HL-60 (cell line): ENCODE measurements around the gene WIZ.

Experiments
- DNase-seq, 2 experiments: peaks; one replicate each; pipeline ENCODE4 v3.0.0-alpha.2; 2010 to 2020; ENCODE audit warnings: low read depth in 1 of 2, low spot score in 1 of 2
- H3K27ac ChIP-seq: fragments of 250-450 bp; sonication (Bioruptor Pico); replicated peaks from 2 replicates; pipeline ENCODE4 v1.5.1; 2020; ENCODE audit warnings: mild to moderate bottlenecking, moderate library complexity
- H3K27me3 ChIP-seq: fragments of 250-450 bp; sonication (Bioruptor Pico); 2 replicates; pipeline ENCODE4 v1.5.1; 2021; ENCODE audit warnings: mild to moderate bottlenecking, moderate library complexity; ENCODE audit not compliant: insufficient read depth, poor library complexity, severe bottlenecking
- H3K4me3 ChIP-seq: replicated peaks from 2 replicates; pipeline ENCODE4 v1.5.1; 2011; ENCODE audit warnings: mild to moderate bottlenecking, control low read depth, low read length; ENCODE audit not compliant: insufficient read depth
- GABPA ChIP-seq: IDR thresholded peaks from 2 replicates; pipeline ENCODE4 v1.6.1; 2012; ENCODE audit warnings: low read depth
- POLR2AphosphoS5 ChIP-seq: IDR thresholded peaks from 2 replicates; pipeline ENCODE4 v1.6.1; 2012; ENCODE audit warnings: low read depth
- SPI1 ChIP-seq: IDR thresholded peaks from 2 replicates; pipeline ENCODE4 v1.6.1; 2012; ENCODE audit warnings: low read depth, mild to moderate bottlenecking, borderline replicate concordance
- TF ChIP-seq, protein P1 (sequence below): IDR thresholded peaks from 2 replicates; pipeline ENCODE4 v1.6.1; 2012; ENCODE audit warnings: low read depth; ENCODE audit not compliant: insufficient replicate concordance
- TF ChIP-seq, protein P2 (sequence below): IDR thresholded peaks from one replicate; pipeline ENCODE4 v1.5.1; 2011; ENCODE audit warnings: low read length, control low read depth, inconsistent platforms; ENCODE audit not compliant: insufficient read depth

WIZ gene

DNA sequence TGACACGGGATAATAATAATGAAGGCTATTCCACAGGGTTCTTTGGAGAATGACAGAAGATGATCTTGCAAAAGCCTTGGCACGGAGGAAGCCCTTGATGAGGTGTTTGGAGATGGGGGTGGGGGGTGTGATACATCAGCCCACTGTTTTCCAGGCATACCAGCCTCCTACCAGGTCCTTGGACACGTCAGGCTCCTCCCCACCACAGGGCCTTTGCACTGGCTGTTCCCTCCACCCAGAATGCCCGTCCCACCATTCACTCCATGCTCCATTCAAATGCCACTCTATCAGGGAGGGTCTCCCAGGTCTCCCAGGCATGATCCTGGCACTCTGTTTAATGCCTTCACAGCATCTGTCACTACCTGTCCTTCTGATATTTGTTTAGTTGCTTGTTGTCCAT lies 2.7 kb downstream of the WIZ start:
- no peaks in the 10 kb centered on the region for H3K27me3 ChIP-seq
- no peak for DNase-seq
- H3K4me3 ChIP-seq, result no peak overlapping the region
- H3K27ac ChIP-seq, result no peak overlapping the region
- TF ChIP-seq SPI1 (no peak), POLR2AphosphoS5 (no peak), GABPA (no peak)
- TF ChIP-seq, protein P1, sequence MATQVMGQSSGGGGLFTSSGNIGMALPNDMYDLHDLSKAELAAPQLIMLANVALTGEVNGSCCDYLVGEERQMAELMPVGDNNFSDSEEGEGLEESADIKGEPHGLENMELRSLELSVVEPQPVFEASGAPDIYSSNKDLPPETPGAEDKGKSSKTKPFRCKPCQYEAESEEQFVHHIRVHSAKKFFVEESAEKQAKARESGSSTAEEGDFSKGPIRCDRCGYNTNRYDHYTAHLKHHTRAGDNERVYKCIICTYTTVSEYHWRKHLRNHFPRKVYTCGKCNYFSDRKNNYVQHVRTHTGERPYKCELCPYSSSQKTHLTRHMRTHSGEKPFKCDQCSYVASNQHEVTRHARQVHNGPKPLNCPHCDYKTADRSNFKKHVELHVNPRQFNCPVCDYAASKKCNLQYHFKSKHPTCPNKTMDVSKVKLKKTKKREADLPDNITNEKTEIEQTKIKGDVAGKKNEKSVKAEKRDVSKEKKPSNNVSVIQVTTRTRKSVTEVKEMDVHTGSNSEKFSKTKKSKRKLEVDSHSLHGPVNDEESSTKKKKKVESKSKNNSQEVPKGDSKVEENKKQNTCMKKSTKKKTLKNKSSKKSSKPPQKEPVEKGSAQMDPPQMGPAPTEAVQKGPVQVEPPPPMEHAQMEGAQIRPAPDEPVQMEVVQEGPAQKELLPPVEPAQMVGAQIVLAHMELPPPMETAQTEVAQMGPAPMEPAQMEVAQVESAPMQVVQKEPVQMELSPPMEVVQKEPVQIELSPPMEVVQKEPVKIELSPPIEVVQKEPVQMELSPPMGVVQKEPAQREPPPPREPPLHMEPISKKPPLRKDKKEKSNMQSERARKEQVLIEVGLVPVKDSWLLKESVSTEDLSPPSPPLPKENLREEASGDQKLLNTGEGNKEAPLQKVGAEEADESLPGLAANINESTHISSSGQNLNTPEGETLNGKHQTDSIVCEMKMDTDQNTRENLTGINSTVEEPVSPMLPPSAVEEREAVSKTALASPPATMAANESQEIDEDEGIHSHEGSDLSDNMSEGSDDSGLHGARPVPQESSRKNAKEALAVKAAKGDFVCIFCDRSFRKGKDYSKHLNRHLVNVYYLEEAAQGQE, result no peak
- TF ChIP-seq, protein P2, sequence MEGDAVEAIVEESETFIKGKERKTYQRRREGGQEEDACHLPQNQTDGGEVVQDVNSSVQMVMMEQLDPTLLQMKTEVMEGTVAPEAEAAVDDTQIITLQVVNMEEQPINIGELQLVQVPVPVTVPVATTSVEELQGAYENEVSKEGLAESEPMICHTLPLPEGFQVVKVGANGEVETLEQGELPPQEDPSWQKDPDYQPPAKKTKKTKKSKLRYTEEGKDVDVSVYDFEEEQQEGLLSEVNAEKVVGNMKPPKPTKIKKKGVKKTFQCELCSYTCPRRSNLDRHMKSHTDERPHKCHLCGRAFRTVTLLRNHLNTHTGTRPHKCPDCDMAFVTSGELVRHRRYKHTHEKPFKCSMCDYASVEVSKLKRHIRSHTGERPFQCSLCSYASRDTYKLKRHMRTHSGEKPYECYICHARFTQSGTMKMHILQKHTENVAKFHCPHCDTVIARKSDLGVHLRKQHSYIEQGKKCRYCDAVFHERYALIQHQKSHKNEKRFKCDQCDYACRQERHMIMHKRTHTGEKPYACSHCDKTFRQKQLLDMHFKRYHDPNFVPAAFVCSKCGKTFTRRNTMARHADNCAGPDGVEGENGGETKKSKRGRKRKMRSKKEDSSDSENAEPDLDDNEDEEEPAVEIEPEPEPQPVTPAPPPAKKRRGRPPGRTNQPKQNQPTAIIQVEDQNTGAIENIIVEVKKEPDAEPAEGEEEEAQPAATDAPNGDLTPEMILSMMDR, result no peak

DNA sequence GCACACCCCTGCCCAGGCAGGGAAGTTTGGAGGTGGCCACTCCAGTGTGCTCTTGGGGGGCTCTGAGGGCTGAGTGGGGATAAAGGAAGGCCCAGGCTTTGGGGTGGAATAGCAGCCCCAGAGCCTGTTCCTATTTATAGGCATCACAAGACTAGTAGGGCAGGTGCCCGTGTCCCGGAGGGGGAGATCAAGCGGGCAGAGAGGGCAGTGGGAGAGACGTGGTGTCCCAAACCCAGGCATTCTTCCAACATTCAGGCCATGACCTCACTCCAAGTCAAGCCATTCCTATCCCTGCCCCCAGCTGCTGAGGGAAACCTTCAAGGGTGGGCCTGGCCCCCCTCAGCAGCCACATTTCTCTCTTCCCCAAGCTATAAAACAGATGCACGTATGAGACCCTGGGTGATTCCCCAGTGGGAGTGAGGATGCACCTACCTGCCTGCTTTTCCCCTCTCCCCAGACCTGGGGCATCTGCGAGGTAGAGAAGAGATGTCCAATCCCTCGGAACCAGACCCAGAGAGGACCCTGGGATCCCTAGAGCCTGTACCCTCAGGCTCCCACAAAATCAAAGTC lies 3.9 kb downstream of the WIZ start:
- no peaks in the 10 kb centered on the region for H3K27me3 ChIP-seq
- no peak for DNase-seq
- no peak overlapping the region for H3K4me3 ChIP-seq
- H3K27ac ChIP-seq, result no peak overlapping the region
- TF ChIP-seq GABPA (no peak), POLR2AphosphoS5 (no peak), SPI1 (no peak)
- TF ChIP-seq, protein P1, result no peak
- TF ChIP-seq, protein P2, result no peak

DNA sequence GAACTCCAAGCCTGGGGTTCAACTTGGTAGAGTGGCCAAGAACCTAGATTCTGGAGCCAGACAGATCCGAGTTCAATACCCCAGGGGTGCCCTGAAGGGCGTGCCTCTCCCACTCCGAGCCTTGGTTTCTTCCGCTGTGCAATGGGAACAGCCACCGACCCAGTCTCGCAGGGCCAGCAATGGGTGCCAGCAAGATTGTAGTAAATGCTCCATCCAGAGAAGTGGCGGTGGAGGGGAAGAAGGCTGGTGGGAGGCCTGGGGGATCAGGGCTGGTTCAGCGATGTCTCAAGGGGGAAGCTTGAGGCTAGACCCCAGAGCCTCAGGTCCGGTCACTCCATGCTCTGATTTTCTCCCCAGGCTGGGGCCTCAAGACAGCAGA lies 4.5 kb downstream of the WIZ start:
- no peak overlapping the region for H3K4me3 ChIP-seq
- no peak for DNase-seq
- no peaks in the 10 kb centered on the region for H3K27me3 ChIP-seq
- no peak overlapping the region for H3K27ac ChIP-seq
- TF ChIP-seq, protein P2, result no peak
- TF ChIP-seq GABPA (no peak), SPI1 (no peak), POLR2AphosphoS5 (no peak)
- TF ChIP-seq, protein P1, result no peak
